ENCODE data around the gene IGF1.
"Not testable (repeated sequence)": the region's sequence is repeated elsewhere in the genome, so short reads cannot be mapped to it uniquely, and the experiment has no call there.

The IGF1 gene

GRCh38 chr12:102379346-102380162 lies 100.8 kb downstream of the IGF1 start:
- no peak for DNase-seq (ENCODE audit: low spot score)

- DNase-seq (ENCODE audit: low spot score) = no peak
These were observed 103.6 kb downstream of the IGF1 start for GRCh38 chr12:102376781-102377180.

DNA sequence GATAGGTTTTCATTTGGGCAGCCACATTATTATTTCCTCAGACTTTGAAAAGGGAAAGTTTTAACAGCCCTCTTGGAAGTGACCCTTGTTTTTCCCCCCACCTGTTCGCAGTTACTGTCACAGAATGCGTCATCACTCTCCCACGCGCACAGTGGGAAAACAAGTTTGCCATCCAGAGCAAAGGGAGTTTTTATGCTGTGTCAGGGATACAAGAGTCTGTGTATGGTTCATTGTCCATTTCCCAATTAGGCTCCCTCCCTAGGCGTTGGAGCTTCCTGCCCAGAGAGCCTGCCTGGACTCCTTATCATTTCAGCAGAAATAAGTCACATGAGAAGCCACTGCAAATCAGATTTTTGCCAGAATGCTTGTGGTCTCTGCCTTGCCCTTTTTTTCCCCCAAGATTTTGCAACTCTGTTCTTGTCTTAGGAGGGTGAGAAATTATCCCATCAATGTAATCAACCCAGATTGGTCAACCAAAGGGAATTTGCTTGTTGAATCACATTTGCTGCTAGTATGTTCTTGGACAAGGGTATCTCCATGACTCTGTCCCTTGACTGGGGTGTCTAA lies 104.1 kb downstream of the IGF1 start:
- peak; percentile 23 for DNase-seq (ENCODE audit: low spot score)

- no peak for DNase-seq (ENCODE audit: low spot score)
These were observed 106.2 kb downstream of the IGF1 start for GRCh38 chr12:102374190-102374589.

DNA sequence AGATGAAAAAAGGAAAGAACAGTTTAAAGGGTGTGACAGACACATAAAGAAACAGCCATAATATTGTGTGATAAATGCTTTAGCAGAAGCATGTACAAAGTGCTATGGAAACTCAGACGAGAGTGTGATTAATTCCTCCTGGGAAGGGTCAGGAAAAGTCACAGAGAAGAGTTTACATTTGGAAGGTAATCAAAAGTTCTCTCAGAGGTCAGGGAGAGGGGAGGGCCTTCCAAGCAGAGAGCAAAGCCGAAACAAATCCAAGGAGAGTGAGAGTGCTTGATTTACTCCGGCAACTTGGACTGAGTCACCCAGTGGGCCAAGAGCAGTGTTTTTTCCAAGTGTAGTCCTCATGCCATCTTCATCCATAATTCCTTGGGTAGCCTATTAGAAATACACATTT lies 108.3 kb downstream of the IGF1 start:
- no peak for DNase-seq (ENCODE audit: low spot score)

DNA sequence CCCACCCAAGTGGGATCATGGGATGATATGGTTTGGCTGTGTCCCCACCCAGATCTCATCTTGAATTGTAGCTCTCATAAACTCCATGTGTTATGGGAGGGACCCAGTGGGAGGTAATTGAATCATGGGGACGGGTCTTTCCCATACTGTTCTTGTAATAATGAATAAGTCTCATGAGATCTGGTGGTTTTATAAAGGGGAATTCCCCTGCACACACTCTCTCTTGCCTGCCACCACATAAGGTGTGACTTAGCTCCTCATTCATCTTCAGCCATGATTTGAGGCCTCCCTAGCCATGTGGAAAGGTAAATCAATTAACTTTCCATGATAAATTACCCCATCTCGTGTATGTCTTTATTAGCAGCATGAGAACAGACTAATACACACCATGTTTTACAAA lies 109.2 kb downstream of the IGF1 start:
- DNase-seq (ENCODE audit: low spot score) = no peak

DNA sequence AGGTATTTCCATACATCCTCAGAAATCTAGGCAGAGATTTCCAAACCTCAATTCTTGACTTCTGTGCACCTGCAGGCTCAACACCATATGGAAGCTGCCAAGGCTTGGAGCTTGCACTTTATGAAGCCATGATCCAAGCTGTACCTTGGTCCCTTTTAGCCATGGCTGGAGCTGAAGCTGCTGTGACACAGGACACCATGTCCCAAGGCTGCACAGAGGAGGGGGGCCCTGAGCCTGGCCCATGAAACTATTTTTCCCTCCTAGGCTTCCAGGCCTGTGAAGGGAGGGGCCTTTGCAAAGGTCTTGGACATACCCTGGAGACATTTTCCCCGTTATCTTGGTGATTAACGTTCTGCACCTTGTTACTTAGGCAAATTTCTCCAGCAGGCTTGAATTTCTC lies 110.5 kb downstream of the IGF1 start:
- no peak for DNase-seq (ENCODE audit: low spot score)

GRCh38 chr12:102365365-102365764 lies 115.0 kb downstream of the IGF1 start:
- no peak for DNase-seq (ENCODE audit: low spot score)

DNA sequence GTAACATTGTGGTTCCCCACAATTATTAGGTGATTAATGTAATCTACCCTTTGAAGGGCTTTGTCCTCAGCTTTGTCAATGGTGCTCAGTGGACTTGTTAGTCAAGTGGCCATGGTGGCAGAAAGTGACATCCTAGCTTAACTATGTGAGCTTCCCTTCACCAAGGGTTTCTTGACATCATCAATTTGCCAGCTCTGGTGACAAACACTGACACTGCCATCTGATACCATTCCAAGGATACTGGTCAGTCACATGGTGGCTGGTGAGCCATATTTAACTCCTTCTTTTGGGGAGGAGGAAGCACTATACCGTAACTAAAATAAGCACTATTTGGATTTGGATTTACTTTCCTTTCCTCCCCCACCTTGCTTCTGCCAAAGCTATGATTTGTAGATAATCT lies 115.7 kb downstream of the IGF1 start:
- DNase-seq (ENCODE audit: low spot score) = no peak

DNA sequence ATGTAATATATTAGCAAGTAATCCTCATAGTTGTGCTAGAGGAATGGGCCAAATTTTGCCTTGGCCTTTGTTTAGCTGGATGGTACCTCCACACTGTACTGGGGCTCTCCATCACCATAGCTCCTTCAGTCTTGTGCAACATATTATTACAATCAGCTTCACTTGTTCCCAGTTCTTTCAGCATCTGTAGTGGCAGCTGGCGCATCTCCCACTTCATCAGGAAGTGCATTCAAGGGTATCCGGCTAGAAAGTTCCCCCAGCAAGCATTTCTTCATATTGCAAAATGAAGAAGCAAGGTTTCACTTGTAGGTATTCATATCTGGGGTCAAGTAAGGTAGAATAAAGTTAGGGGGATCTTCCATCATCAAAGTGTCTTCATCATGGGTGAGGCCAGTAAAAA lies 123.7 kb downstream of the IGF1 start:
- DNase-seq (ENCODE audit: low spot score) = no peak

DNA sequence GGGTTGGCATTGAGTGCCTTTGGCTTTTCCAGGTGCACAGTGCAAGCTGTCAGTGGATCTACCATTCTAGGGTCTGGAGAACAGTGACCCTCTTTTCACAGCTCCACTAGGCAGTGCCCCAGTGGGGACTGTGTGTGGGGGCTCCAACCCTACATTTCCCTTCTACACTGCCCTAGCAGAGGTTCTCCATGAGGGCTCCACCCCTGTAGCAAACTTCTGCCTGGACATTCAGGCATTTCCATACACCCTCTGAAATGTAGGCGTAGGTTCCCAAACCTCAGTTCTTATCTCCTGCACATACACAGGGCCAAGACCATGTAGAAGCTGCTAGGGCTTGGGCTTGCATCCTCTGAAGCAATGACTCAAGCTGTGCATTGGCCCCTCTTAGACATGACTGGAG lies 126.1 kb downstream of the IGF1 start:
- not testable (repeated sequence) for DNase-seq (ENCODE audit: low spot score)

- no peak for DNase-seq (ENCODE audit: low spot score)
These were observed 129.0 kb downstream of the IGF1 start for GRCh38 chr12:102351322-102351721.

DNA sequence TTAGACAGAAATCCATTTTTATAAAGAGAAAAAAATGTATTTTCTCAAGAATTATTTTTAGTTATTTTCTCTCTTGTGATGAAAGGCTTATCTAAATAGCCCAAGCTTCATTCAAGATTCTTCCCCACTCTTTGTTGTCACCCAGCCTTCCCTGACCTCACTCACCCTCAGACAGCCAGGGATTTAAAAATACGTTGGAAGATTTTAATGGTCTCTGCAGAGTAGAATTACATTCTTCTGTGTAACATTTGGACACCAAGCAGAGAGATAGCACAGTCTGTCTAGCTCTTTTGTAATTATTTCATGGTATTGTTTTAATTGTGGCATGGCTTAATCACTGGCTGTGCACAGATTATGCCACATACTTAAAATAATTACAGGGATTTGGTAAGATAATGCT lies 130.3 kb downstream of the IGF1 start:
- no peak for DNase-seq (ENCODE audit: low spot score)

DNA sequence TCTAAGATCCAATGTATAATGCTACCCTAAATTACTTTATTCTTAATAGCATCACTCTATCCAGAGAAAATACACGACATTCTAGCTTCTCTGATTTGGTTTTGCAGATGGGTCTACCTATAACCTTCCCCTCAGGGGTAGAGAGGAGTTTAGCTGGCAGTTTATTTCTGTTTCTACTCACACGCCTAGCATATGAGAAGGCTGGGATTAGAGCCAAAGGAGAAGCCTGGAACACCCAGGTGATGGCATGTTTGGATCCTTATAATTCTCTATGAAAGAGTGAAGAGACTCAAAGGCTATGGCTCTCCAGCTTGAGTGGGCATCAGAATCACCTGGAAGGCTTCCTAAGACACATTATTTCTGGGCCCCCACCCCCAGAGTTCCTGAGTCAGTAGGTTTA lies 131.3 kb downstream of the IGF1 start:
- no peak for DNase-seq (ENCODE audit: low spot score)

- DNase-seq (ENCODE audit: low spot score) = no peak
These were observed 132.6 kb downstream of the IGF1 start for GRCh38 chr12:102347811-102348210.

All from Ammon's horn (tissue), 1 donor.